ENCODE results near the gene PRKAG3. TPM values are rescaled to one million over a fixed set of nuclear protein-coding genes. Genes with fewer than 3 reads are reported as not detected.

The PRKAG3 gene
- polyA plus RNA-seq, 1 experiment: not detected

DNA sequence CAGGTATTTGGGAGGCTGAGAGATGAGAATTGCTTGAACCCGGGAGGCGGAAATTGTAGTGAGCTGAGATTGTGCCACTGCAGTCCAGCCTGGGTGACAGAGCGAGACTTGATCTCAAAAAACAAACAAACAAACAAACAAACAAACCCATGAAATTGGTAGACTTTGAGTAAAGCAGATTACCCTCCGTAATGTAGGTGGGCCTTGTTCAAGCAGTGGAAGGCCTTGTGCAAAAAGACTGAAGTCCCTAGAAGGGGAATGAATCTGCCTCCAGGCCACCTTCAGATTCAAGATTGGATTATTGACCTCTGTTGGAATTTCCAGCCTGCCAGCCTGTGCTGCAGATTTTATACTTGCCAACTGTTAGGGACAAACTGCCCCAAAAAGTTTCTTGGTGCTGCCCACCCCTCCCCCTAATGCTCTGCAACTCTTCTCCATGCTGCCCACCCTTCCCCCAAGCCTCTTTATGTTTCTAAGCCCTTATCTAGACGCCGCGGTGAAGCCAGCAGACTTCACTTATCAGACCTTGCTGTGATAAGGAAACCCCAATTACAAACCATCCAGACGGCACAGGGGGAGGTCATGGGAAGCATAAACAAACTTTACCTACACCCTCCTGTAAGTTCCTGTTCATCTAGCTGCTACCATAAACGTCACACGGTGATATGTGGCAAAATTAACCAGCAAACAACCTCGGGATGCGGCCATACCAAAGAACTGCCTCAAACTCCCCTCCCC is 32.7 kb downstream of the PRKAG3 start:
- POLR2A ChIA-PET: no interaction called here
- H3K27me3 ChIP-seq (ENCODE audit: control insufficient read depth, insufficient read depth, low read length): no peaks in the 10 kb centered on the region
- no peak overlapping the region for H3K4me3 ChIP-seq (ENCODE audit: low read depth, low read length)
- TF ChIP-seq, protein P1, sequence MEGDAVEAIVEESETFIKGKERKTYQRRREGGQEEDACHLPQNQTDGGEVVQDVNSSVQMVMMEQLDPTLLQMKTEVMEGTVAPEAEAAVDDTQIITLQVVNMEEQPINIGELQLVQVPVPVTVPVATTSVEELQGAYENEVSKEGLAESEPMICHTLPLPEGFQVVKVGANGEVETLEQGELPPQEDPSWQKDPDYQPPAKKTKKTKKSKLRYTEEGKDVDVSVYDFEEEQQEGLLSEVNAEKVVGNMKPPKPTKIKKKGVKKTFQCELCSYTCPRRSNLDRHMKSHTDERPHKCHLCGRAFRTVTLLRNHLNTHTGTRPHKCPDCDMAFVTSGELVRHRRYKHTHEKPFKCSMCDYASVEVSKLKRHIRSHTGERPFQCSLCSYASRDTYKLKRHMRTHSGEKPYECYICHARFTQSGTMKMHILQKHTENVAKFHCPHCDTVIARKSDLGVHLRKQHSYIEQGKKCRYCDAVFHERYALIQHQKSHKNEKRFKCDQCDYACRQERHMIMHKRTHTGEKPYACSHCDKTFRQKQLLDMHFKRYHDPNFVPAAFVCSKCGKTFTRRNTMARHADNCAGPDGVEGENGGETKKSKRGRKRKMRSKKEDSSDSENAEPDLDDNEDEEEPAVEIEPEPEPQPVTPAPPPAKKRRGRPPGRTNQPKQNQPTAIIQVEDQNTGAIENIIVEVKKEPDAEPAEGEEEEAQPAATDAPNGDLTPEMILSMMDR (IDR thresholded peaks at IDR 0.05; ENCODE audit: insufficient read depth, low read depth, low read length): no peak
- CTCF ChIA-PET: no interaction called here
- DNase-seq (ENCODE audit: low read depth): no peak
- no peaks in the 10 kb centered on the region for H3K36me3 ChIP-seq (ENCODE audit: control insufficient read depth, insufficient read depth, low read length)

DNA sequence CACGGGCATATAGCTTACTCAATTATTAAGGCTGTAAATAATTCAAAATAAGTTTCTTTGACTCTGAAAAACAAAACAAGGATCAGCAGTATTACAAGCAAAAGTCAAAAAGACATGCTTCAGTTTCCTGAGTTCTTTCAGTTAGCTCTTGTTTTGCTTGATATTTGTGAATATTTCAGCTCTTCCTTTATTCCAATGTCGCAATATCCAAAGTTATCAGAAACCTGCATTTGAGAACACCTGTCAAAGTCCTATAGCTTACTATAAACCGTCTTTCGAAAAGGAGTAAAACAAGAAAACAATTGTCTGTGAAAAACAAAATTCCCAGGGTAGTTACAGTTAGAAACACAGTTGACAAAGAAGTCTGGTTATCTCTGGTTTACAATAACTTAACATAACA is 34.9 kb downstream of the PRKAG3 start:
- Histone ChIP-seq H3K4me3 (ENCODE audit: low read depth, low read length) (no peak overlapping the region), H3K36me3 (ENCODE audit: control insufficient read depth, insufficient read depth, low read length) (no peaks in the 10 kb centered on the region), H3K27me3 (ENCODE audit: control insufficient read depth, insufficient read depth, low read length) (no peaks in the 10 kb centered on the region)
- no peak for DNase-seq (ENCODE audit: low read depth)
- ChIA-PET CTCF (interaction anchor here (1.1 kb wide), 1 partner anchor 51 kb away, joined by 4 read pairs; no protein-coding TSS in a partner anchor), POLR2A (no interaction called here)
- TF ChIP-seq, protein P1 (IDR thresholded peaks at IDR 0.05; ENCODE audit: insufficient read depth, low read depth, low read length): no peak

DNA sequence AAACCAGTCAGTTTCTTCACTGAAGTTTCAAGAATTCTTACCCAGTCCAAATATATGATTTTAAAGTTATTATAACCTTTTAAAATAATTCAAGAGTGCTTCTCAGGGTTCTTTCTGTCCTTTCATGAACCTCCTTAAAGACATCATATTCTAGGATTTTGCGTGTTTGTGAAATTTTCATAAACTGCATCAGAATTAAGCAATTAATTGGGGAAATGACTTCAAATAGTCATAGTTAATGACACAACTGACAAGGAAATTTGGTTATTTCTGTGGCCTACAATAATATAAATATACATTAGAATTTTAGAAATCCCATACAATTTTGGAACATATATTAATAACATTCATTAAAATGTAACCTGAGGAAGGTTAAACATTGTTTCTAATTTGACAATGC is 39.2 kb downstream of the PRKAG3 start:
- no peaks in the 10 kb centered on the region for H3K27me3 ChIP-seq (ENCODE audit: control insufficient read depth, insufficient read depth, low read length)
- ChIA-PET POLR2A (no interaction called here), CTCF (no interaction called here)
- no peak for DNase-seq (ENCODE audit: low read depth)
- TF ChIP-seq, protein P1 (IDR thresholded peaks at IDR 0.05; ENCODE audit: insufficient read depth, low read depth, low read length): no peak
- H3K36me3 ChIP-seq (ENCODE audit: control insufficient read depth, insufficient read depth, low read length): no peaks in the 10 kb centered on the region
- H3K4me3 ChIP-seq (ENCODE audit: low read depth, low read length): no peak overlapping the region

DNA sequence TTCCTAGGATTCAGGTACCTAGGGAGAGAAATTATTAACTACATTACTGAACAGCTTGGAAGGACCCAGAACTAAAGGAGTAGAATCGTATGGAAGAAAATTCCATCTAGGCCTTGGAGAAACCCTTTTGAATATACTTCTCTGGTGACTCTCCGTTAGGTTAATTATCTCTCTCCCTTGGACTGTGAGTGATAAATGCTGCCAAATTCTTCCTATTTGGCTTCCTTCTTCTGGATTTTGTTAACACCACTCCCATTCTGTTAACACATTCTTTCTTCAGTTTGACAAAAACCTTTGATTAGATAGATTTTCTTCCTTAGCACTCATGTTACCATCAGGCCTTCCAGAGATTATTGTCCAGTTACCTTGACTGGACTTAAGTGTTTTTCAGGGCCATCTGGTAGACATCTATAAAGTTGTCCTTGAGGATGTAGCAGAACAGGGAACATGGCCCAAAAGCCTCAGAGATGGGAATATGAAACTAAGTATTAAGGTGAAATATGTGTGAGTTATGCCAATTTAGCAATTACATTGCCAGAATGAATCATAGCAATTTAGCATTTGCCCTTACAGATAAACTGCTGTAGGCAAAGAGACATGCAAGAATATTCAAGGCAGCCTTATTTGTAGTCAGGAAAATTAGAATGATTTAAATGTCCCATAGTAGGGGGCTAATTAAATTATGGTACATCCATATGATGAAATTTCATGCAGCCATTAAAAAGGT is 42.9 kb downstream of the PRKAG3 start:
- POLR2A ChIA-PET: no interaction called here
- Histone ChIP-seq H3K36me3 (ENCODE audit: control insufficient read depth, insufficient read depth, low read length) (no peaks in the 10 kb centered on the region), H3K27me3 (ENCODE audit: control insufficient read depth, insufficient read depth, low read length) (no peaks in the 10 kb centered on the region), H3K4me3 (ENCODE audit: low read depth, low read length) (no peak overlapping the region)
- no peak for DNase-seq (ENCODE audit: low read depth)
- TF ChIP-seq, protein P1 (IDR thresholded peaks at IDR 0.05; ENCODE audit: insufficient read depth, low read depth, low read length): no peak
- CTCF ChIA-PET: no interaction called here

DNA sequence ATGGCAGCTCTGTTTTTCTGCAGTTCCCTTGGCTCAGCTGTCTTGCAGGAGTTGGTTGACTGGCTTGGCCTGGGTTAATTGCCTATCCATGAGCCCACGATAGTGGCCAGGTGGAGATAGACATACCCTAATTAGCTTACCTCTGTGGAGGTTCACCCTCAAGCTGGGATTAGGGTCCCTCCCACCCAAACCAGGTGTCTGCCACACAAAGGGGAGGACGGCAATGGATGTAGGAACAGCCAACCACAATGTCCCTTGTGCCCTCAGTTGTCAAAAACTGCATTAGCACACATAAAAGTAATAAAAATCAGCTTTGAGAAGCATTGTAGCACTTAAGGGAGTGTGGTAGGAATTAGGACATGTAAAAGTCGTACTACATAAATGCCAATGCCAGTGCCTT is 45.5 kb downstream of the PRKAG3 start:
- Histone ChIP-seq H3K4me3 (ENCODE audit: low read depth, low read length) (no peak overlapping the region), H3K36me3 (ENCODE audit: control insufficient read depth, insufficient read depth, low read length) (no peaks in the 10 kb centered on the region), H3K27me3 (ENCODE audit: control insufficient read depth, insufficient read depth, low read length) (no peaks in the 10 kb centered on the region)
- DNase-seq (ENCODE audit: low read depth): no peak
- POLR2A ChIA-PET: no interaction called here
- CTCF ChIA-PET: no interaction called here
- TF ChIP-seq, protein P1 (IDR thresholded peaks at IDR 0.05; ENCODE audit: insufficient read depth, low read depth, low read length): no peak

Measured in BJ (cell line).